NCI-H146 (cell line): ENCODE results near the gene TDRKH.

Source experiments
- DNase-seq: peaks from one replicate; lab custom pipeline; 2025; lab: John Stamatoyannopoulos, UW

The TDRKH gene

DNA sequence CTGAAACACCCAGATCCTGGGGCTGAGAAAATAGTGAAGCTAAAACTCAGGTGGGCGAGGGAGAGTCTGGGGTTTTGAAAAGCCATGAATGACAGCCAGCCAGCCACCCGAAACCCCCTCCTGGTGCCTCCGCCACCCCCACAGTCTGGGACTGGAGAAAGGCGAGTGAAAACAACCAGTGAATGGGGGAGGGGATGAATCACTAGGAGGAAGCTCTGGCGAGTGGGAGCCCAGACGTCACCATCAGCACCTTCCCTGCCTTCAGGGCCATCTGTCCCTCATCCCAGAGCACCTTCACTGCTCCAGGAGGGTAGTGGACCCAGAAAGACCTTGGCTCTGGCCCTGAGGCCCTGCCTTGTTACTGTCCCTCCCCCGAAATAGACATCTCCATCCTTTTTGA is 32.1 kb upstream of the TDRKH start:
- no peak for DNase-seq

DNA sequence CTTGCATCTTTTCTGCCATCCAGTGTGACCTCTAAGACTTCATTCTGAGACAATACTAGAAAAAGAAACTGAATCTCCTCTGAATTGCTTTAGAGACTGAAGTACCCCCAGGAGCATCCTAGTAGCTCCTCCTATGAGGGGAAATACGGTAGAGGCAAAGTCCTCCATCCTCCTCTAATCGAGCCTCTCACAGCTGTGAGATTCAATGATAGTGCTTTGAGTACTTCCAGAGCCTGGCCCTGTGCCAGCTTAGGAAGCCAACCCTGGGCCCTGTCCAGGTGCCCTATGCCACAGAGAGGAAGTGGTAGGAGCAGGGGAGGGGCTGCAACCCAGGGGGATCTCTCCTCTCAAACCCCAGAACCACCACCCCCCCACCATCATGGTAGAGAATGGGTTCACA is 30.6 kb upstream of the TDRKH start:
- no peak for DNase-seq

DNA sequence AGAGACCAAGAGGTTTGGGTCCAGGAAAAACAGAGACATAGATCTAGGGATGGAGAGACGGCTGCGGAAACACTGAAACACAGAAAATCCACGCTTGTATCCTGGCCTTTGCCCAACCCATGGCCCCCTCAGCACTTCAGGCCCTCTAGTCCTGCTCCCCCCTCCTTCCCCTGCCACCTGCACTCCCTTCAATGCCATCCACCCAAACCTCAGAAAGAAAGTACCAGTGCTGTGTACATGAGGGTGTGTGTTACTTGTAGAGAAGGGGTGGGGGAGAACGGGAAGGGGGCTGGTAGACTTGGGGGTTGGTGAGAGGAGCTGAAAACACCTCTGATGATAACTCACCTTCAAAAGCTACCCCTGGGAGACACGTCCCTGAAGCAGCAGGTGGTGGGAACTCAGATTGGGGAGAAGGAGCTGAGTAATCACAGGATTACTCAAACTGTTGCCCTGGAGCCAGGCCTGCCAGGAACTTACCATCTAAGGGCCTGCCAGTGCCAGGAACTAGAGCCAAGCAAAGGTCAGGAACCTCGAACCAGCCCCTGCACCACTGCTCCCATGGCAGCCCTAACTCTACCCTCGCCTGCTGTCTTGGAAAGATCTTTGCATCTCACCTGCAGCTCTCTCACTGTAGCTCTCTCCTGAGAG is 29.8 kb upstream of the TDRKH start:
- no peak for DNase-seq

DNA sequence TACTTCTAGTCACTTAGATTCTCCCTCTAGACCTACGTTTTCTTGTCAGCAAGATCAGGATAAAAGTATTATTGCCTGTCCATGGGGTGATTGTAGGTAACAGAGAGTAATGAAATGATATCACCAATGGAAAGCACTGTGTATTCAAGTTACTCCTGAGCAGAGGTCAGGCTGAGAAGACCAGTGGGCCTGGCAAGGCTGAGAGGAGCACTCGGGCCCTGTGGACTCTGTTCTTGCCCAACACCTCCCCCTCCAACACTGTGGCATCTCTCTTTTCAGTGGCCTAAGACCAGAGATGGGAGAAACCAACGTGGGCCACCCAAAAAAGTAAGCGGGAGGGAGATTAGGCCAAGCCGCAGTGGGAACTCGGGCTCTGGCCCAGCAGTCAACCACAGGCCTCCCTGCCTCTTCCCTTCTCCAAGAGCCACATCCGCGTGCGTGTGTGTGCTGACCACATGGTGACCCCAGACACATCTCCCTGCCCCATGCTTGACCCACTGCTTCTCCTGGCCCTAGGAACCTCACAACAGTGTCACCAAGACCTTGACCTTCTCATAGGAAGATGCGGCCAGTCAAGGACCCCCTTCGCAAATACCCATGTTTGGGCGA is 29.0 kb upstream of the TDRKH start:
- no peak for DNase-seq

DNA sequence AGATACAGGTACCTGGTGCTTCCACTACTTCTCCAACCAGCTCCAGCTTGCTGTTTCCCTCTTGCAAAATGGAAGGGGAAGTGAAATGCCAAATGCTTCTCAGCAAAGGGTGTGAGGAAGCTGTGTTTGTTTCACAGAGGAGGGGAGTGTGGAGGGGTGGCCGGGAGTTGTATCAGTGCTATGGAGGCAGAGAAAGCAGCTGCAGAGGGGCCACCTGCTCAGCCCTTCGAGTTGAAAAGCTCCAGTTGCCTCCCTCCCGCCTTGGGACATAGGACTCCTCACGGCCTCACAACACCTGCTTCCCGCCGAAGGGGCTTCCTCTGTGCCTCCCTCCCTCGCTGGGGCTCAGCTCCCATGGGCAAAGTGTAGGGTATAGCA is 27.0 kb upstream of the TDRKH start:
- DNase-seq = no peak

DNA sequence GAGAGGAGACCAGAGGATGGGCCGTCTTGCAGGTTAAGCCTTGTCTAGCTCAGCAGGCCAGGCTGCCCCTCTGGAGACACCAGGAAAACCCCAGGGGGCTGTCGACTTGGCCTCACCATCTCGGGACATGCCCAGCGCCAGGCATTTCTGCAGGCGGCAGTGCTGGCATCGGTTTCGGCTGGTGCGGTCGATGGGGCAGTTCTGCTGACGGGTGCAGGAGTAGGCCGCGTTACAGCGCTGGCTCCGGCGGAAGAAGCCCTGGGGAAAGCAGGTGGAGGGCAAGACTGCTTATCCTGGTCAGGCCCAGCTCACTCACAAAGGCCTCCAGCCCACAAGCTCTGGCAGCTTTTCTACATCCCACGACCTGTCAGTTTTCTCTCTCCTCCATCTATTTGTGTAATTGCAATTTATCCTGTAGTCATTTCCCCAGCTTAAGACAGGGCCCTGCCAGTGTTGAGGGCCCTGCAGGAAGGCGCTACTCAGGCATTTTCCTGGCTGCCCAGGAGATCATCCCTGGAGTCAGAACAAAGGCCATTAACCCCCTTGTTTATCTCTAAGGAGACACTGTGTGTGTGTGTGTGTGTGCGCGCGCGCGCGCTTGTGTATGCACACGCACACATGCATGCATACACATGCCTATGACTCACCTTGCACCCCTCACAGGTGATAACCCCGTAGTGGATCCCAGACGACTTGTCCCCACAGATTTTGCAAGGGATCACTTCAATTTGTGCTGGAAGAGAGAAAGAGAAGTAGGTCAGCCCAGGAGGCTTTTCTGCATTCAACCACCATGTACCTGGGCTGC is 26.4 kb upstream of the TDRKH start:
- DNase-seq = peak; percentile 25

DNA sequence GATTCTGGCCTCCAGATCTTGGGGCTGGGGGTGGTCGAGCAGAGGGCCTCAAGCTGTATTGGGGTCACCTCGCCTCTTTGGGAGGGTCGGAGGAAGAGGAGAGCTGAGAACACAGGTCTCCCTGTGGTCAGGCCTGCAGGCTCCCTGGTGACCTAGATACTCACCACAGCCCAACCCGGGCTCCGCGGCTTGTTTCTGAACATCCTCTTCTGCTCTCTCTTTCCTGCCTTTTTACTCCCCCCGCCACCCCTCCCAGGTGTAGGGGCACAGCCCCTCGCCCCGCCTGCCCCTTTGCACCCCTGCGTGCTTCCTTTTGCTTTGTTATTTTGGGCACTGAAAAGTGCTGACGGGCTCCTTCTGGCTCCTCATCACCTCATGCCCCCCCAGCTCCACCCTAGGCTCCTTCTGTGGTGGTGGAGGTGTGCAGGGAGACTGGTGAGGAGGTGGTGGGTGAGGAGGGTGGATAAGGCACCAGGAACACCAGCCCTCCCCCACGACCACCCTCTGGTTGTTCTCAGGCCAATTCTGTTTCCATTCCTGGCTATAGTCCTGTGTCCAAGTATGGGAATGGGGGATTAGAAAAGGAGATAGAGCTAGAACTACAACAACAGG is 25.5 kb upstream of the TDRKH start:
- no peak for DNase-seq

DNA sequence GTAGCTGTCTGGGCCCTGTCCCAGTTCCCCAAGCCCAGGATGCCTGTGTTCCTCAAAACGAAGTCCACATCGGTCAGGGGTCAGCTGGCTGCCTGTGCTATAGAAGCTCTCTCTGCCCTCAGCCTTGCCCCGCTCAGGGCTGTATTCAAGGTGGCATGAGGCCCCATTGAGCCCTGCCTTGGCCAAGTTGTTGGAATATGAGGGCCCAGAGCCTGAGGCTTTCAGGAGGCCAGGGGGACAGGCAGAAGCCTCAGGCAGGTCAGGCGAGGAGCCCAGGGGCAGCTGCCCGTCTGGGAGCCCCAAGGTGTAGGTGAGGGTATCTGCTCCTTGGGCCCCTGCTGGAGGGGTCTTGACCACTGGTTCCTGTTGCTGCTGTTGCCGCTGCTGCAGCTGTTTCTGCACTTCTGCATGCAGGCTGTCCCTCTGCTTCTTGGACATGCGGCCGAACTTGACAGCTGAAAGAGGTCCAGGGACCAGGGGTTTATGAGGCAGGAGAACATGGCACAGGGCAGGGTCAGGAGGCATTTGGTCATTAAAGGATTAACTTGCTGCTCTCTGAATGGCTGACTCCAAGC is 24.8 kb upstream of the TDRKH start:
- DNase-seq = no peak

DNA sequence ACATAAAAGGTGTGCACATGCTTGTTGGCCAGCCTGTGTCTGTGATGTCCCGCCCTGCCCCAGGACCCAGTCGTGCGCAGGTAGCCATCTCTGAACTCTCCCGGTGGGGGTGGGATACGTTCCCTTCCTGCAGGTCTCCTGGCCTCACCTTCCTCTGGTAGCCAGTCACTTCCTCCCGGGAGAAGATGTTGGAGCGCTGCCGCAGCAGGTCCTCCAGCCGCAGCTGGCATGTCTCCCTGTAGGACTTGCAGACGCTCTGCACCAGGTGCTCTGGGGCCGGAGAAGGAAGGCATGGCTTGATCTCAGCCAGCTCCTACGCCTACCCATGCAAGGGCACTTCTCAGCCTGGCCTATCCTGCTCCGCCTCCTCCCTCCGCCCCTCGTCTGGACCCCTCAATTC is 24.1 kb upstream of the TDRKH start:
- DNase-seq = no peak

DNA sequence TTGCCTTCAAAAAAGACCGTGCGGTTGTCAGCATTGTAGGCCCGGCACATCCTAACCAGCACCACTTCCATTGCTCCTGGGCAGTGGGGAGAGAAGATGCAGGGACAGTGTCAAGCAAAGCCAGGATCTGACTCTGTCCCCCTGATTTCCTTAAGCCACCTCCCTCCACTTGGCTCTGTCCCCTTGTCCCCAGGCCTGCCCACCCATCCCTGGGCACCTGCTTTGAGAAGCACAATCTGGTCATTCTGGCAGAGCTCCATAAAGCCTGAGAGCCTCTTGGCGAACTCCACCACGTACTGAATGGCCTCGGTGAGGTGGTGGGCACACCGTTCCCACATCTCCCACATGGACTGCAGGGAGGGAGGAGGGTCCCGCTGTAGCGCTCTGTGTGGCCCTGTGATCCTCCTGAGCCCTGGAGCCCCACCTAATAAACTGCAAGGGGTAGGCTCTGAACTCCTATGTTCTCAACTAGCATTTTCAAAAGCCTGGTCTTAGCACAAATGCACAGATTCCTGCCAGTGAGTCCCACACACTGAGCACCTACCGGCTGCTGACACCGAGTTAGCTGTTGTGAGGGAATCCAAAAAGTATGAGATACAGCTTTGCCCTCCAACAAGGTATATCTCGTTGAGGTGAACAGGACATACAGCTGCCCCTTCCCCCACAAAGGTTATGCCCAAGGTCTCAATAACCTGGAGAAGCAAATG is 23.1 kb upstream of the TDRKH start:
- DNase-seq = no peak

DNA sequence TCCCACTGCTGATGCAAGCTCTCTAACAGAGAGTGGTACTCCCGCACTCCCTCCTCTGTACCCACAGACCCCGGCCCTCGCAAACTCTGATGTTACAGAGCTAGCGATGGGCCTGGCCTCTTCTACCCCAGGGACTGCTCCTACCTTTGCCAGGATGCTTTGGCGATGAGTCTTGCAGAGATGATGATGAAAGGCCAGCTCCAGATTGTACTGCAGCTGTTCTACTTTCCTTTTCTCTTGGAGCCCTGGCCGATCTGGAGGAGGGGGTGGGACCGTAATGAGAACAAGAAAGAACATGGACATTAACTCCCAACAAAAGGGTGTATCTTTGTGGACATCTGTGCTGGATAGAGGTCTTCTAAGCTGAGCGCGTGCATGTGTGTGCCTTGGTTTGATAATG is 20.9 kb upstream of the TDRKH start:
- no peak for DNase-seq

DNA sequence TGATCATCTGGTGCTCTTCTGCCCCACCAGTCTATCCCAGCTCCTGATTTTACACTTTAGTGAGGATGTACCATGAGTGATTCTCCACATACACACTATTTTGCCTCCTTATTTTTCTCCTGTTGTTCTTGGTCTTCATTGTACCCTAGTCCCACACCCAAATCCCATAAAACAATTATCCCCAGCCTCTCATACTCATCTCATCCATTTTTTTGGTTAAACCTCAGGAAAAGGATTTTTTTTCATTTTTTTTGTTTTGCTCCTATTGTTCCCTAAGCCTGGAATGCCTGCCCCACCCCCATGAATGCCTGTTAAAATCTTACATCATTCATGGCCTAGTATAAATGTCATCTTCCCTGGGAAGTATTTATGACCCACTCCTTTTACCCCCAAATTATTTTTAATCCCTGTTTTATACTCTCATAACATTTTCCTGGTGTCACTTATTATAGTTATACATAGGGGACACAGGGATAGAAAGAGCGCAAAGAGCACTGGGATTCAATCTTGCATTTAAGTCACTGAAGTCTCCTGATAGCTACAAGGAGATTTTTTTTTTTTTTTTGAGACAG is 19.8 kb upstream of the TDRKH start:
- DNase-seq = no peak

DNA sequence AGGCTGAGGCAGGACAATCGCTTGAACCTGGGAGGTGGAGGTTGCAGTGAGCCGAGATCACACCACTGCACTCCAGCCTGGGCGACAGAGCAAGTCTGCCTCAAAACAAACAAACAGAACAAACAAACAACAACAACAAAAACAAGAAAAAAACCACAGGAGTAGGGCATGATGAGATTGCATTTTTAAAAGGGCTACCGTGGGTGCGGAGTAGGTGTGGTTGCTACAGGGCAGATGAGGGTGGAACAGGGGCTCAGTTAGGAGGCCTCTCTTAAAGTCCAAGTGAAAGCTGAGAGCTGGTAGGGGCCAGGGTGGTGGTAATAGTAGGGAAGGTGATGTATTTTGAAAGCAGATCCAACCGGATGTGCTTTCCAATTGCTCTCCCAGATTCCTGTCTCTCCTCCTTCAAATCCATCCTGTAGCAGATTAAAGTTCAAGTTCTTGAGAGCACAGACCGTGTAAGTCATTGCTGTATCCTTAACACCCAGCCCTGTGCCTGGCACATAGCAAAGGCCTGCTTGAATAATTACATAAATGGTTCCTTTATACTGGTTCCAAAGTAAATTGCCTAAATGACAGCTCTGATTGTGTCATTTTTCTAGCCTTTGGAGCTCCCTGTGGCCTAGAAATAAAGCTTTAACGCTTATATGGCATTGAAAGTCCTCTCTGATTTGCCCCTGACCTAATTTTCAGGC is 19.1 kb upstream of the TDRKH start:
- DNase-seq = no peak

DNA sequence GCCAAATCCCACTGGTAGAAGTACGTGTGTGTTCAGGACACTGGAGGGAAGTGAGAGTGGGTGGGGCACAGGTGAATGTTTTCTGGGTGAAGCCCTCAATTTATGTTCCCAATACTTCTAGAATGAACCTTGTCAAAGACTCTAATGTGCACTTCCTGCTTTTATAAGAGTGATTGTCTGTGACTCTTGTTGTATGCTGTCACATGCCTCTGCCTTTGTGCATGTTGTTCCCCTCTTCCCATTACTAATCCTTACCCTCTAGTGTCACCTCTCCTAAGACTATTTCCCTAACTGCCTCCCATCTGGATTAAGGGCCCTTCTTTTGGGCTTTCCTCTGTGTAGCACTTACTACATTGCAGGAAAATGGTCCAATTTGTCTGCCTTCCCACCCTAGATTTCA is 17.5 kb upstream of the TDRKH start:
- DNase-seq = no peak

DNA sequence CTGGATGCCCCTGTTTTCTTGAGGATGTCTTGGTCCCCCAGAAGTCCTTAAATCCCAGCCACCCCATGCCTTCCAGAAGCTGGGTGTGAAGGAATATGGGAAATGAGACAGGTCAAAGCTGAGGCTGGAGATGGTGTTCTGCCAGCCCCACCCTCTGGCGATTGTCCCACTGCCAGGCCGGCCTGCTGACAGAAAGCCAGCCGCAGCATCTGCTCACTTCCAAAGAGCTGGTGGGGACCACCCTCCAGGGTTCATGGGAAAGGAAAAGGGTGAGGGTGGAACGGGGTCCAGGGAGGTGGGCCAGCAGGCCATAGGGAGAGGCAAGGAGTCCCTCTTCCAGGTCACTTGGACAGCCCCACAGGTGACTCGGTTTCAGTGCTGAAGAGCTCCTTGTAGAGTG is 16.8 kb upstream of the TDRKH start:
- no peak for DNase-seq

DNA sequence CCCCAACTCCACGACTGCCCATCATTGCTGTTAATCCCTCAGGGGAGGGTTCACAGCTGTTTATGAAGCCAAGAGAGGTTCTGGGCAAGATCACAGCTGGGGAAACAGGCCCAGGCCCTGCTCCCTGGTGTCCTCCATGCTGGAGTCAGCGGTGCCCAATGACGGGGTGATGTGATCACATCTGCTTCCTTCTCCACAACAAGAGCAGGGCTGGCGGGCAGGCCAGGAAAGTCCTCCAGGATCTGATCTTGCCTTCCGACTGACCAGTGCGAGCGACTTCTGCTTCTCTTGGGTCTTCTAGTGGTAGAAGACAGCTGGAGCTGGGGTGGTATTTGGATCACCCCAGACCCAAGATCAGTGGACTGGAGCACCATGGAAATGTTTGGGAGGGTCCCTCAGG is 15.9 kb upstream of the TDRKH start:
- DNase-seq = no peak

DNA sequence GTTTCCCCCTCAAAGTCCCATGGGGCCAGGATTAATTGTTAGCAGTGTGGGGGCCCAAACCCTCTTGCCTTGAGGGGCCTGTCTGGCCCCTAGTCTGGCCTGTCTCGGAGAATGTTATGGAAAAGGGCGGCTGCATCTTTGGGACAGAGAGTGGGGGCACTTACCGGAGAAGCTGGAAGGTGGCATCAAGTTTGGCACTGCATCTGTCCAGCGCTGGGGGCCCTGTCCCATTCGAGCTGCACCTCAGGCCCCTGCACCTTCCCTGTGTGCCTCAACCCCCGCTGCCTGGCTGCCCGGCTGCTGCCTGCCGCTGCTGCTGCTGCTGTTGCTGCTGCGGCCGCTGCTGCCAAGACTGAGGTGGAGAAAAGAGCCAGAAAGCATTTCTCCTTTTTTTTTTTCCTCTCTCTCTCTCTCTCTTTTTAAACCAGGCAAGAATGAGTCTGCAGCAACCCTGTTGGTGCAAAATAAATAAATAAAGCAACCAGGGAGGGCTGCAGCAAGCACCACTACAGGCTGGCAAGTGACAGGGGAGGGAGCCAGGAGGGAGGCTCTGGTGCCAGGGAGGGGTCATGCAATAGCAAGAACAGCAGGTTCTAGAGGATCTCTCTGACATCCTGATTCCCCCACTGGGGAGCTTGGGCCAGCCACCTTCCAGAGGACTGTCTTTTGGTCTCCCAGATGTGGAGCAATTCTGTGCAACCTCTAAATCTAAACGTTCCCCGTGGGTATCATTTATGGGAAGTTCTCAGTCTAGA is 14.9 kb upstream of the TDRKH start, which contains the start of gene LINGO4:
LINGO4 (minus strand) TSS at position 354 of the 755 bp plus-strand sequence. CDS start 2,715 bp downstream, outside the sequence.
- DNase-seq = no peak

DNA sequence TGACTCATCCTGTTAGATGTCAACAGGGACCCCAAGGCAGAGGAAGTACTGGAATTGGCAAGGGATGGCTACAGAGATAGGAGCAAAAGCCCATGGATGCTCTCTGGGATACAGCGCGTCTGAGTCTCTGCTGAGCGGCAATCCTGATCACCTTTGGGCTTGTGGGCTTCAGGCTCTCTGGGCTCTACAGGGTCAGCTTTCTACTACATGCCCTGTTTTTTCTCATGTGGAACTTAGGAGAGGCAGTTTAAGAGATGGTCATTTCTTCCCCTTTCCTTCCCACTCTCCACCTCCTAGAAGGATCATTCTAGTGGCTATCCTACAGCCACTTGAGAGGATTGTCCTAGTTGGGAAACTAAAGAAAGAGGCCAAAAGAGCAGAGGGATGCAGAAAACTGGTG is 13.6 kb upstream of the TDRKH start:
- no peak for DNase-seq

DNA sequence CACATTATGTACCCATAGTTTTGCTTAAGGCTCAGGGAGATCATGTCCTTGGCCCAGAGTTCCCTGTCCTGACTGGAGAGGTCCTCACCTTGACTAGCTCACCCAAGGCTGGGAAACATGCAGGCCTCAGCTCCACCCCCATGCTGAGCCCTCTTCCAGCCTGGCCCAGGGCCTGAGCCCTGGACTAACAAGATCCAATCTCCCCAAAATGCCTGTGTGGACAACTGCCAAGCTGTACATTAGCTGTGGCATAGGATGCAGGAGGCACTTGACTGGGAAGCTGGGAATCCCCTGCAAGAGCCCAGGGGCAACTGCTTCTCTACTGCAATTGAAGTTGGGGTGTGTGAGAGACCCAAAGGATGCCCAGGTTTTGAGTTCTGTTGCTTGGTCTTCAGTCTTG is 12.9 kb upstream of the TDRKH start:
- no peak for DNase-seq

DNA sequence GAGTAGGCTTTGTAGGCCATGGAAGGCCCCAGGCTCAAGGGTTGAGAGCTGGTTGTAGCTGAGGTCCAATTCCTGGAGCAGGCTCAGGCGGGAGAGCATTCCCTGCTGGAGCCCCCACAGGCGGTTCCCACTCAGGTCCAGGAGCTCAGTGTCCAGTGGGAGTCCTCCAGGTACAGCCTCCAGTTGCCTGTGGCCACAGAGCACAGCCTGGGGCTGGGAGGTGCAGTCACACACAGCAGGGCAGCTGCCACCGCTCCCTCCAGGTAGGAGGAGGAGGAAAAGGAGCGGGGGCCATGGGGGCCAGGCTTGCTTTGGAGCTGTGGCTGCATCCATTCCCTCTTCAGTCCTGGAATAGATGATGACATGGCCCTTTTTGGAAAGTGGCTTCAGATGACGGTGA is 12.1 kb upstream of the TDRKH start:
- DNase-seq = no peak
